ENCODE results near the gene MYH13. TPM values are rescaled to one million over a fixed set of nuclear protein-coding genes. Genes with fewer than 3 reads are reported as not detected.

MYH13 gene
- total RNA-seq, 3 donors from 2014 or later (not counting 1 experiment from before 2014, with no cell fraction given), result not detected

- intact Hi-C loops (cut with micrococcal nuclease), result no loop called here
- H3K4me1 Mint-ChIP-seq, result peaks cover 0 to 11% of the 10 kb centered on the region in 2 donors
- no peak overlapping the region for H3K27ac Mint-ChIP-seq
- no peak overlapping the region for H3K27ac ChIP-seq (ENCODE audit: low read length)
- WGBS (ENCODE audit: insufficient coverage), result 60% methylated on average over 18 of the region's 19 CpGs
- H3K36me3 Mint-ChIP-seq, result no peaks in the 10 kb centered on the region
- H3K9me3 Mint-ChIP-seq, result no peaks in the 10 kb centered on the region
- H3K36me3 ChIP-seq (ENCODE audit: control insufficient read depth, insufficient read depth, low read length), result no peaks in the 10 kb centered on the region
- no peaks in the 10 kb centered on the region for H3K4me1 ChIP-seq (ENCODE audit: control insufficient read depth, insufficient read depth, low read length)
- peak; percentile 68 to 75 (median 75) for ATAC-seq
- TF ChIP-seq CTCF (IDR thresholded peaks at IDR 0.05), result peak; percentile 98
- peaks cover 0 to 8% of the 10 kb centered on the region in 2 donors for H3K27me3 Mint-ChIP-seq (ENCODE audit: low read depth in 2 of 2)
- no peaks in the 10 kb centered on the region for H3K27me3 ChIP-seq (ENCODE audit: control insufficient read depth, insufficient read depth, low read length)
- DNase-seq, result peak in 1 of 2 donors; percentile 59
- H3K4me3 ChIP-seq (ENCODE audit: low read length), result no peak overlapping the region
- no peaks in the 10 kb centered on the region for H3K9me3 ChIP-seq (ENCODE audit: control insufficient read depth, insufficient read depth, low read length)
- no peak overlapping the region for H3K4me3 Mint-ChIP-seq
These were observed 55.8 kb downstream of the MYH13 start for GRCh38 chr17:10316801-10317542.

DNA sequence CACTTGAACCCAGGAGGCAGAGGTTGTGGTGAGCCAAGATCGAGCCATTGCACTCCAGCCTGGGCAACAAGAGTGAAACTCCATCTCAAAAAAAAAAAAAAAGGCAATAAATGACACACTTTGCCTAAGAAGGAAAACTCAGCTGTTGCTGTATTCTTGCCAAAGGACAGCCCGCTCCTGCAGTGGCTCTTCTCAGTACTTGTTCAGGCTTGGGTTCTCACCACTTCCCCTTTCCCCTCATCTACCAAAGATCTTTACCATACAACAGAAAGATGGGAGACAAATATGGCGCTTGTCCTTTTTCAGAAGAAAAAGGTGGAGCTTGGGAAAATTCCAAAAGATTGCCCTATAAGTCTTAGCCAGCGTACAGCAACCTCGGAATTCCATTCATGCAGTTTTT lies 58.5 kb downstream of the MYH13 start:
- no peaks in the 10 kb centered on the region for H3K36me3 Mint-ChIP-seq
- no peaks in the 10 kb centered on the region for H3K9me3 Mint-ChIP-seq
- H3K4me1 ChIP-seq (ENCODE audit: control insufficient read depth, insufficient read depth, low read length), result no peaks in the 10 kb centered on the region
- no peak overlapping the region for H3K27ac Mint-ChIP-seq
- no peaks in the 10 kb centered on the region for H3K36me3 ChIP-seq (ENCODE audit: control insufficient read depth, insufficient read depth, low read length)
- H3K4me3 ChIP-seq (ENCODE audit: low read length), result no peak overlapping the region
- no peak for TF ChIP-seq CTCF (IDR thresholded peaks at IDR 0.05)
- 72% methylated on average over 5 of the region's 5 CpGs for WGBS (ENCODE audit: insufficient coverage)
- H3K9me3 ChIP-seq (ENCODE audit: control insufficient read depth, insufficient read depth, low read length), result no peaks in the 10 kb centered on the region
- H3K27ac ChIP-seq (ENCODE audit: low read length), result no peak overlapping the region
- intact Hi-C loops (cut with micrococcal nuclease), result no loop called here
- DNase-seq, result no peak
- peaks cover 0 to 11% of the 10 kb centered on the region in 2 donors for H3K4me1 Mint-ChIP-seq
- peaks cover 12 to 13% of the 10 kb centered on the region in 2 donors for H3K27me3 Mint-ChIP-seq (ENCODE audit: low read depth in 2 of 2)
- H3K27me3 ChIP-seq (ENCODE audit: control insufficient read depth, insufficient read depth, low read length), result no peaks in the 10 kb centered on the region
- H3K4me3 Mint-ChIP-seq, result no peak overlapping the region
- ATAC-seq, result no peak

DNA sequence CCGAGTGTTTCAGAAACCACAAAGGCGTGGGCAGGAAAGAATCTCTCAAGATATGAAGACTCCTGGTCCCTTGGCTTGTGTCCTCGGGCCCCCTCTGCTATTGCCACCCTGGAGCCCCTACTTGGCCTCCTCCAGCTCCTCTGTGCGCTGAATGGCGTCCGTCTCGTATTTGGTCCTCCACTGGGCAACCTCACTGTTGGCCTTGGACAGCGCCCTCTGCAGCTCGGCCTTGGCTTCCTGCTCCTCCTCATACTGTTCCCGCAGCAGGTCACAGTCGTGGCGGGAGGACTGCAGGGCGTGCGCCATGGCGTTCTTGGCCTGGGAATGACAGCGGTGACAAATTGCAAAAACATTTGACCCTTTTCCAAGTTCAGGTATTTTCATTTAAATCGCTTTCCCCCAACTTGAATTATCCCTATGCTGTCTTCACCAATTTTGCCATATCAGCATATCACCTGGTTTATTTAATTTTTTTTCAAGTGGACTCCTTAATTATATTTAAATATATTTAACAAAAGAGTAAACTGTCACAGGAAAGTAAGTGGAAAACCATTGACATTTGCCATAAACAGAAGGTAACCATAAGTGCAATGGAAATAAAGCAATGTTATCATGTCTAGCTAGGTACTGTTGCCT lies 59.7 kb downstream of the MYH13 start:
- Mint-ChIP-seq H3K9me3 (no peaks in the 10 kb centered on the region), H3K4me3 (no peak overlapping the region)

More for the DNA sequence above, 59.7 kb downstream of the MYH13 start:
- Histone ChIP-seq H3K27me3 (ENCODE audit: control insufficient read depth, insufficient read depth, low read length) (no peaks in the 10 kb centered on the region), H3K4me1 (ENCODE audit: control insufficient read depth, insufficient read depth, low read length) (no peaks in the 10 kb centered on the region), H3K27ac (ENCODE audit: low read length) (no peak overlapping the region), H3K4me3 (ENCODE audit: low read length) (no peak overlapping the region), H3K36me3 (ENCODE audit: control insufficient read depth, insufficient read depth, low read length) (no peaks in the 10 kb centered on the region), H3K9me3 (ENCODE audit: control insufficient read depth, insufficient read depth, low read length) (no peaks in the 10 kb centered on the region)
- Mint-ChIP-seq H3K36me3 (no peaks in the 10 kb centered on the region), H3K4me1 (peaks cover 0 to 11% of the 10 kb centered on the region in 2 donors), H3K27me3 (ENCODE audit: low read depth in 2 of 2) (peaks cover 9 to 13% of the 10 kb centered on the region in 2 donors), H3K27ac (no peak overlapping the region)
- DNase-seq (no peak), ATAC-seq (no peak)
- no peak for TF ChIP-seq CTCF (IDR thresholded peaks at IDR 0.05)
- intact Hi-C loops (cut with micrococcal nuclease), result no loop called here
- WGBS (ENCODE audit: insufficient coverage), result 89% methylated on average over 17 of the region's 17 CpGs

All from natural killer cell (primary cell).